Mesendoderm (in vitro differentiated cells): ENCODE results near the gene GOLGA6L9. TPM values are rescaled to one million over a fixed set of nuclear protein-coding genes. Genes with fewer than 3 reads are reported as not detected.
"Not testable (repeated sequence)": the region's sequence is repeated elsewhere in the genome, so short reads cannot be mapped to it uniquely, and the experiment has no call there.

ENCODE experiments used
- DNase-seq: peaks from one replicate; pipeline ENCODE4 v3.0.0; 2013
- H2AK5ac ChIP-seq: 2 replicates; pipeline ENCODE4 v1.6.1; 2013; ENCODE audit warnings: low read length, inconsistent platforms
- H2BK120ac ChIP-seq: 2 replicates; pipeline ENCODE4 v1.6.1; 2013; ENCODE audit warnings: low read depth, mild to moderate bottlenecking, low read length, moderate library complexity, mixed read lengths
- H2BK15ac ChIP-seq: replicated peaks from 2 replicates; pipeline ENCODE4 v1.6.1; 2013; ENCODE audit warnings: low read depth, mild to moderate bottlenecking, moderate library complexity
- H2BK5ac ChIP-seq: 2 replicates; pipeline ENCODE4 v1.6.1; 2013; ENCODE audit warnings: low read length, inconsistent platforms
- H3K18ac ChIP-seq: 2 replicates; pipeline ENCODE4 v1.6.1; 2013; ENCODE audit warnings: mild to moderate bottlenecking, low read length, mixed read lengths
- H3K23ac ChIP-seq: one replicate; pipeline ENCODE4 v1.6.1; 2013; ENCODE audit warnings: low read length
- H3K27ac ChIP-seq: 2 replicates; pipeline ENCODE4 v1.5.1; 2013; ENCODE audit warnings: low read depth, mild to moderate bottlenecking, inconsistent platforms, low read length, moderate library complexity
- H3K27me3 ChIP-seq: 2 replicates; pipeline ENCODE4 v1.6.1; 2013; ENCODE audit warnings: low read length, control low read depth, mild to moderate bottlenecking, inconsistent platforms; ENCODE audit not compliant: insufficient read depth, poor library complexity
- H3K36me3 ChIP-seq: 2 replicates; pipeline ENCODE4 v1.6.1; 2013; ENCODE audit warnings: low read length, inconsistent platforms; ENCODE audit not compliant: control insufficient read depth, insufficient read depth
- H3K4ac ChIP-seq: one replicate; pipeline ENCODE4 v1.6.1; 2013; ENCODE audit warnings: low read depth, mild to moderate bottlenecking, low read length, moderate library complexity
- H3K4me1 ChIP-seq: 2 replicates; pipeline ENCODE4 v1.6.1; 2013; ENCODE audit warnings: low read depth, low read length, inconsistent platforms; ENCODE audit not compliant: control insufficient read depth
- H3K4me2 ChIP-seq: 2 replicates; pipeline ENCODE4 v1.6.1; 2013; ENCODE audit warnings: low read length
- H3K4me3 ChIP-seq: 2 replicates; pipeline ENCODE4 v1.5.1; 2013; ENCODE audit warnings: mild to moderate bottlenecking, low read length
- H3K56ac ChIP-seq: one replicate; pipeline ENCODE4 v1.6.1; 2013; ENCODE audit warnings: low read length
- H3K79me1 ChIP-seq: 2 replicates; pipeline ENCODE4 v1.6.1; 2013; ENCODE audit warnings: low read length, inconsistent platforms
- H3K79me2 ChIP-seq: 2 replicates; pipeline ENCODE4 v1.6.1; 2013; ENCODE audit warnings: mild to moderate bottlenecking, low read length; ENCODE audit not compliant: control insufficient read depth, insufficient read depth
- H3K9ac ChIP-seq: 2 replicates; pipeline ENCODE4 v1.6.1; 2013; ENCODE audit warnings: low read length, inconsistent platforms
- H4K5ac ChIP-seq: one replicate; pipeline ENCODE4 v1.6.1; 2013; ENCODE audit warnings: low read length
- H4K8ac ChIP-seq: one replicate; pipeline ENCODE4 v1.6.1; 2013; ENCODE audit warnings: low read depth, mild to moderate bottlenecking, control low read depth, low read length, moderate library complexity
- WGBS: extraction: QIAGEN DNeasy Blood & Tissue Kit; methylation state at CpG from one replicate; pipeline ENCODE4 v1.1.7; 2013; ENCODE audit warnings: low lambda C conversion rate, missing lambda C conversion rate; ENCODE audit not compliant: insufficient coverage; ENCODE audit errors: extremely low coverage; 5-methylcytosine and 5-hydroxymethylcytosine counted together
- polyA plus RNA-seq, 2 experiments: library from polyadenylated mRNA; stranded (reverse); fragments of 200-250 nt; gene quantifications; one replicate each; pipeline ENCODE4 v1.2.3, GENCODE V29; 2013

Gene GOLGA6L9, protein sequence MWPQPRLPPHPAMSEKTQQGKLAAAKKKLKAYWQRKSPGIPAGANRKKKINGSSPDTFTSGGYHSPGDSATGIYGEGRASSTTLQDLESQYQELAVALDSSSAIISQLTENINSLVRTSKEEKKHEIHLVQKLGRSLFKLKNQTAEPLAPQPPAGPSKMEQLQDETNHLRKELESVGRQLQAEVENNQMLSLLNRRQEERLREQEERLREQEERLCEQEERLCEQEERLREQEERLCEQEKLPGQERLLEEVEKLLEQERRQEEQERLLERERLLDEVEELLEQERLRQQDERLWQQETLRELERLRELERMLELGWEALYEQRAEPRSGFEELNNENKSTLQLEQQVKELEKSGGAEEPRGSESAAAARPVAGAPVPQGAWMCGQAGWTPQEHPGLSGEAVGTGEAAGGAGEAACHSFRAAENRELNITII
- 4.0 TPM for polyA plus RNA-seq (2013, experiment 1 of 2)
- polyA plus RNA-seq (2013, experiment 2 of 2) = 4.1 TPM

DNA sequence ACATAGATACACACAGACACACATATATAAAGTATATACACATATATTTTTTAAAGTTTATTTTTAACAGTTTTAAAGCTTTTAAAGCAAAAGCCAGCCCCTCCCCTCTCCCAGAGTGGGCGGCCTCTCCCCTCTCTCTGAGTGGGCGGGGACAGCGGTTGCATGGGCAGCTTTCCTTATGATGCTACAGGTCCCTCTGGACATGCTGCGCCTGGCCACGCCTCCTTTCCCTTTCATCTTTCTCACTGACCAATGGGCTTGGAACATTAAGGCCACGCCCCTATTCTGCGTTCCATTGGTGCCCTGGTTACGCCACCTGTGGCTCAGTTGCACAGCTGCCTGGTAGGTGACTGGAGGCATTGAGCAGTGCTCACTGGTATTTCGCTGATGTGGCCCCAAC lies at the start of gene GOLGA6L9:
Gene GOLGA6L9, plus strand, starts transcription at position 124 of the 400 bp plus-strand sequence. Its CDS starts 264 bp downstream, at position 388.
- peak; percentile 70 for DNase-seq
- not testable (repeated sequence) for H3K9ac ChIP-seq, H4K8ac ChIP-seq, H3K4ac ChIP-seq, H3K79me2 ChIP-seq, H4K5ac ChIP-seq, H3K4me3 ChIP-seq, H2BK15ac ChIP-seq, H2BK120ac ChIP-seq, H3K36me3 ChIP-seq, H2AK5ac ChIP-seq, H3K4me2 ChIP-seq, H3K56ac ChIP-seq, H3K4me1 ChIP-seq, H3K79me1 ChIP-seq, H3K27me3 ChIP-seq, H3K18ac ChIP-seq, H3K27ac ChIP-seq, H2BK5ac ChIP-seq, H3K23ac ChIP-seq
- no CpG with 5 or more reads among the region's 9 CpGs for WGBS

DNA sequence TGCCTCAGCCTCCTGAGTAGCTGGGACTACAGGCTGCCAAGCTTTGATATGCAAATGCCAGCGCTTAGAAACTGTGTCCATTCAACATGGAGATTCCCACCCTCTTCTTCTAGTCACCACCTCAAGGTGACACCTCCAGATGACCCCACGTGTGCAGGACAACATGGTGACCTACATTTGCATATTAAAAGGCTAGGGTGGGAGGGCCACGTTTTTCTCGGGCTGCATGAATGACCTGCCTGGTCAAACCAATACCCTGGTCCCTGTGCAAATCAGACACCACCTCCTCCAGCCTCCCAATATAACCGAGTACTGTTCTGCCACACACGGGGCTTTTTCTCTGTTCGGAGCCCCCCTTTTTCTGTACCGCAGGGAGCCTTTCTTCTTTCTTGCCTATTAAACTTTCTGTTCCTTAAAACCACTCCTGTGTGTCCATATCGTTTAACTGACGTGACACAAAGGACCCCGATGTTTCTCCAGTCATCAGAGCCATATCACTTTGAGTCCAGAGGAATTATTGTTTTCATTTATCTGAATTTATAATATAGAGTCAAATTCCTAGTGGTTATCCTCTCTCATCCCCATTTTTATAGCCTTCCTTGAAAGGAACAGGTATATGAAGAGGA lies 48.2 kb upstream of the GOLGA6L9 start:
- H2BK120ac ChIP-seq = not testable (repeated sequence)
- WGBS = no CpG with 5 or more reads among the region's 11 CpGs

DNA sequence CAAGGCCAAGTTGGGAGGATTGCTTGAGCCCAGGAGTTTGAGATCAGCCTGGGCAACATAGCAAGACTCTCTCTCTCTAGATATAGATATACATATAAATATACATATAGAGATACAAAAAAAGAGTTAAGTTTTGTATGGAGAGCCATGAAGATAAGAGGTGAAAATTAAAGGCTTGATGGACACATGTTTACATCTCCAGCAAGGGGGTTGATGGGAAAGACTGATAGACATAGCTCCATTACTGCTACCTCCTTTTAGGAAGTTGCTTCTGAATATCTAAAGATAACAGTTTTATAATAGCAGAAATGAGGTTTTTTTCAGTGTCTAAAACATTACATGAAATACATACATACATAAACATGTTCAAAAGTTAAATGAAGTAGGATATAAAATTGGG lies 42.4 kb upstream of the GOLGA6L9 start:
- H3K79me2 ChIP-seq, DNase-seq, H2BK5ac ChIP-seq, H2AK5ac ChIP-seq, H3K79me1 ChIP-seq, H3K4ac ChIP-seq, H4K8ac ChIP-seq, H3K4me2 ChIP-seq, H3K4me3 ChIP-seq, H2BK120ac ChIP-seq, H3K23ac ChIP-seq, H3K4me1 ChIP-seq, H3K36me3 ChIP-seq, H2BK15ac ChIP-seq, H3K9ac ChIP-seq, H3K56ac ChIP-seq, H4K5ac ChIP-seq, H3K27ac ChIP-seq, H3K27me3 ChIP-seq, H3K18ac ChIP-seq: not testable (repeated sequence)

More for the DNA sequence above, 48.2 kb upstream of the GOLGA6L9 start:
- H3K56ac ChIP-seq, H2BK15ac ChIP-seq, H3K79me2 ChIP-seq, H3K79me1 ChIP-seq, H3K23ac ChIP-seq, H2AK5ac ChIP-seq, H3K27me3 ChIP-seq, H3K4me3 ChIP-seq, DNase-seq, H3K18ac ChIP-seq, H3K36me3 ChIP-seq, H3K4ac ChIP-seq, H3K4me2 ChIP-seq, H4K5ac ChIP-seq, H4K8ac ChIP-seq, H3K4me1 ChIP-seq, H3K9ac ChIP-seq, H2BK5ac ChIP-seq, H3K27ac ChIP-seq: not testable (repeated sequence)

DNA sequence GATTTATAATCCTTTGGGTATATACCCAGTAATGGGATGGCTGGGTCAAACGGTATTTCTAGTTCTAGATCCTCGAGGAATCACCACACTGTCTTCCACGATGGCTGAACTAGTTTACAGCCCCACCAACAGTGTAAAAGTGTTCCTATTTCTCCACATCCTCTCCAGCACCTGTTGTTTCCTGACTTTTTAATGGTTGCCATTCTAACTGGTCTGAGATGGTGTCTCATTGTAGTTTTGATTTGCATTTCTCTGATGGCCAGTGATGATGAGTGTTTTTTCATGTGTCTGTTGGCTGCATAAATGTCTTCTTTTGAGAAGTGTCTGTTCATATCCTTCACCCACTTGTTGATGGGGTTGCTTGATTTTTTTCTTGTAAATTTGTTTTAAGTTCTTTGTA lies 39.5 kb upstream of the GOLGA6L9 start:
- H3K79me1 ChIP-seq, H4K8ac ChIP-seq, H3K4me2 ChIP-seq, H3K4me3 ChIP-seq, DNase-seq, H2AK5ac ChIP-seq, H4K5ac ChIP-seq, H3K18ac ChIP-seq, H3K36me3 ChIP-seq, H3K27me3 ChIP-seq, H3K23ac ChIP-seq, H3K9ac ChIP-seq, H2BK15ac ChIP-seq, H2BK5ac ChIP-seq, H3K4ac ChIP-seq, H3K79me2 ChIP-seq, H2BK120ac ChIP-seq, H3K4me1 ChIP-seq, H3K27ac ChIP-seq, H3K56ac ChIP-seq: not testable (repeated sequence)
- no CpG with 5 or more reads among the region's 3 CpGs for WGBS

DNA sequence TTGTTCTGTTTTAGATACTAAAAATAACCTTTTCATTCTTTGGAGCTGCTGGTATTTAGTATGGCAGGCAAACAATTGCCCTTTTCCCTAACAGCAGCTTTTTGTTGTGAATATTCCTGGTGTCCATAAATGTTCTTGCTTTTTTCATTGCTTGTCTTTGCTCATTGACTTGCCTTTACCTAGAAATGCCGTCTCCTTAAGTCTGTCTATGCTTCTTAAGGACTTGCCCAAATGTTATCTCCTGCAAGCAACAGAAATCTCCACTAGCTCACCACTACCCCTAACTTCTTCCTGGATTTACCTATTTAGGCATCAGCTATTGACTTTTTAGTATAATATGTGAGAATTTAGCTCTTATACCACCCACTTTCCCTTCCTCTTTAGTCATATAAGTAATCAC lies 37.5 kb upstream of the GOLGA6L9 start:
- H3K36me3 ChIP-seq, H3K56ac ChIP-seq, H3K79me2 ChIP-seq, H3K79me1 ChIP-seq, H3K18ac ChIP-seq, H3K4ac ChIP-seq, H3K4me3 ChIP-seq, DNase-seq, H4K8ac ChIP-seq, H3K9ac ChIP-seq, H2BK5ac ChIP-seq, H2AK5ac ChIP-seq, H3K4me1 ChIP-seq, H3K23ac ChIP-seq, H2BK120ac ChIP-seq, H4K5ac ChIP-seq, H2BK15ac ChIP-seq, H3K27me3 ChIP-seq, H3K27ac ChIP-seq, H3K4me2 ChIP-seq: not testable (repeated sequence)
- no CpG with 5 or more reads among the region's 1 CpG for WGBS
